HG03039 (cell line): ENCODE results near the gene RASA4.
"Not testable (repeated sequence)": the region's sequence is repeated elsewhere in the genome, so short reads cannot be mapped to it uniquely, and the experiment has no call there.

ENCODE experiments used
- ATAC-seq: cut with Tn5 transposase; IDR thresholded peaks from one replicate; pipeline ENCODE4 v1.9.1; 2021; ENCODE audit warnings: mild to moderate bottlenecking, moderate library complexity; ENCODE audit not compliant: unreplicated experiment

The RASA4 gene

GRCh38 chr7:102545288-102545687 is 71.3 kb downstream of the RASA4 start:
- ATAC-seq = not testable (repeated sequence)

DNA sequence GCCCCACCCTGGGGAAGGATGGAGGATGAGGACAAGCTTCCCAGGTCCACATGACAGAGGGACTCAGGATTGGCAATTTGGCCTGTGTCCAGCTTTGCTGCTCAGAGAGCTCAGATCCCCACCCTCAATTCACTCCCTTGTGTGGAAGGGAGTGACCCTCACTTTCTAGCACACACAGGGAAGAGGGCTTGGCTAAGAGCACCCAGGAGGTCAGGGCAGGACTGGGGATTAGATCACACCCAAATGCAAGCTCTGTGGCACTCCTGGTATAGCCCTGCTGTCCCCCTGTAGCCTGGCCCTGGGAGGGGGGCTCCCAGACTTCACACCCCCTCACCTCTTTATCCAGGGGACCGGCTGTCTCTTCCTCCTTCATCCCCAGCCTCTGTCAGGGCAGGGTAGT is 72.2 kb downstream of the RASA4 start:
- not testable (repeated sequence) for ATAC-seq

- not testable (repeated sequence) for ATAC-seq
Observed at GRCh38 chr7:102543596-102543995, 73.0 kb downstream of the RASA4 start, which contains the start of gene UPK3BL2. TSS of gene UPK3BL2 (minus strand) at chr7:102543696. CDS start at chr7:102543636, 60 bp downstream.

DNA sequence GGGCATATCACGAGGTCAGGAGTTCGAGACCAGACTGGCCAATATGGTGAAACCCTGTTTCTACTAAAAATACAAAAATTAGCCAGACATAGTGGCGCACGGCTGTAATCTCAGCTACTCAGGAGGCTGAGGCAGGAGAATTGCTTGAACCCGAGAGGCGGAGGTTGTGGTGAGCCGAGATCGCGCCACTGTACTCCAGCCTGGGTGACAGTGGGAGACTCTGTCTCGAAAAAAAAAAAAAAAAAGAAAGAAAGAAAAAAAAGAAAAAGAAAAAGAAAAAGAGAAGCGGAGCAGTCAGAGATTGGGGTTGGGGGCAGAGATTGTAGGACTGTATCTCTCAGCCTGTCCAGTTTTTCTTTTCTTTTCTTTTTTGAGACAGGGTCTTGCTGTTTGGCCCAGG is 73.8 kb downstream of the RASA4 start:
- ATAC-seq = not testable (repeated sequence)

GRCh38 chr7:102542083-102542482 is 74.5 kb downstream of the RASA4 start:
- ATAC-seq = not testable (repeated sequence)

DNA sequence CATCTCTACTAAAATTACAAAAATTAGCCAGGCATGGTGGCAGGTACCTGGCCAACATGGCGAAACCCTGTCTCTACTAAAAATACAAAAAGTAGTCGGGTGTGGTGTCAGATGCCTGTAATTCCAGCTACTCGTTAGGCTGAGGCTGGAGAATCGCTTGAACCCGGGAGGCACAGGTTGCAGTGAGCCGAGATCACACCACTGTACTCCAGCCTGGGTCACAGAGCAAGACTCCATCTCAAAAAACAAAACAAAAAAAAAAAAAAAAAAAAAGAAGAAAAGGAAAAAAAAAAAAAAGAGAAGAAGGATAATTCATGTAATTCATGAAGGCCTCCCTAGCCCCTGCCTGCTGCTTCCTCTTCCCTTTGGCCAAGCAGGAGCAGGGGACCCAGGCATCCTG is 76.0 kb downstream of the RASA4 start:
- ATAC-seq = not testable (repeated sequence)

DNA sequence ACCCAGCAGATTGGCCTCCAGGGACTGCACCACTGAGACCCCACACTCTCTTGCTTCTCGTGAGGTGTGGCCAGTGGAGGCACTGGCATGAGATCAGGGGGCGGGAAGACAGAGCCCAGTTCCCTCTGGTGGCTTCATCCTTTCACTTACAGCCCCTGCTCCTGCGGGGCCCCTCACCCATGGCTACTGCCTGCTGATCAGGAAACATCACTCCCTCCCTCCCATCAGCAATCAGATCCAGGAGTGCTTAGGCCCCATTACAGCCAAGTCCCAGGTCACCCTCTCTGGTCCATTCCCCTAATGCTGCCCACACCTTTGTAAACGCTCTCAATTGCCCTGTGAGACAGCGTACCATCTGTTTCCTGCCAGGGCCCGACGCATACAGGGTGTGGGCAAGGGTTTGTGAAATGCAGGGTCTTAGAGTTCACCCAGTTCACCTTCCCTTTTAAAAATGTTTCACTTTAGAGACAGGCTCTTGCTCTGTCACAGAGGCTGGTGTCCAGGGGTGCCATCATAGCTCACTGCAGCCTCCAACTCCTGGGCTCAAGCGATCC is 81.4 kb downstream of the RASA4 start:
- ATAC-seq = not testable (repeated sequence)

- not testable (repeated sequence) for ATAC-seq
Observed at GRCh38 chr7:102532127-102532526, 84.4 kb downstream of the RASA4 start.

DNA sequence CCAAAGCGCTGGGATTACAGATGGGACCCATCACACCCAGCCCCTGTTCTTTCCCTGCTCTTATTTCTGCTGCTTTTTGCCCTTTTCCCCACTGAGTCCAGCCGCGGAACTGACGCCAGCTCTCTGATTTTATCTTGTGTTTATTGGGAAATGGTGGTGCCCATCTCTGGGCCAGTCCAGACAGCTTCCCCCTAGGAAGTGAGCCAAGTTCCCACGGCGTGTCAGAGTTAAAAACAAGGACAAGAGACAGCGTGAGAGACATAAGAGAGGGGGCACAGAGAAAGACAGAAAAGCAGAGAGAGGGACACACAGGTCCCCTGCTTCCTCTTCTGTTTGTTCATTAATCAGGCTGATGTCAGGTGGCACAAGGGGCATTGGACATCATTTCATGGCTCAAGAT is 85.0 kb downstream of the RASA4 start:
- ATAC-seq = not testable (repeated sequence)

- ATAC-seq = not testable (repeated sequence)
Observed at GRCh38 chr7:102527822-102528793, 88.4 kb downstream of the RASA4 start.

- not testable (repeated sequence) for ATAC-seq
Observed at GRCh38 chr7:102527182-102527581, 89.4 kb downstream of the RASA4 start.

DNA sequence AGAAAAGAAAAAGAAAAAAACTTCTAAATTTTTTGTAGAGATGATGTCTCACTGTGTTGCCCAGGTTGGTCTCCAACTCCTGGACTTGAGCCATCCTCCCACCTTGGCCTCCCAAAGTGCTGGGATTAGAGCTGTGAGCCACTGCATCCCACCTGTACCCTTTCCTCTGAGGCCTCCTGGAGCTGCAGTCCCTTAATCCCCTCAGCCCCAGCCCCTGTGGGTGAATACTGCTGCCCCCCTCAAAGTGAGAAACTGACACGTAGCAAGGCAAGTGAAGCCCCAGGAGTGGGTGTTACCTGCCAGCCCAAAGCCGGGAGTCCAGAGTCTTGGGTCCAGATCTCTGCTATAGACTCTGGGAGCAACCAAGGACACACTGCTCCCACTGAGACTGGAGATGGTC is 91.8 kb downstream of the RASA4 start:
- not testable (repeated sequence) for ATAC-seq
